HUES64 (cell line): Measurements from ENCODE around the gene ZBTB8OS.

ENCODE experiments used
- H3K27ac ChIP-seq: 2 replicates; pipeline ENCODE4 v1.7.0; 2013; ENCODE audit warnings: low read depth, low read length, inconsistent platforms
- H3K27me3 ChIP-seq: 2 replicates; pipeline ENCODE4 v1.6.1; 2013; ENCODE audit warnings: mild to moderate bottlenecking, low read length; ENCODE audit not compliant: insufficient read depth
- H3K36me3 ChIP-seq: 2 replicates; pipeline ENCODE4 v1.6.1; 2013; ENCODE audit warnings: mild to moderate bottlenecking, low read length; ENCODE audit not compliant: insufficient read depth
- H3K4me1 ChIP-seq: 2 replicates; pipeline ENCODE4 v1.6.1; 2013; ENCODE audit warnings: mild to moderate bottlenecking, low read length, moderate library complexity; ENCODE audit not compliant: insufficient read depth
- H3K4me3 ChIP-seq: 2 replicates; pipeline ENCODE4 v1.5.1; 2013; ENCODE audit warnings: mild to moderate bottlenecking, low read length, moderate library complexity
- H3K9ac ChIP-seq: 2 replicates; pipeline ENCODE4 v1.6.1; 2013; ENCODE audit warnings: mild to moderate bottlenecking, low read depth, low read length
- H3K9me3 ChIP-seq: 2 replicates; pipeline ENCODE4 v1.6.1; 2013; ENCODE audit warnings: low read depth, low read length; ENCODE audit not compliant: insufficient read depth
- WGBS: fragments of 150-250, 120-280 bp; methylation state at CpG from one replicate; pipeline ENCODE4 v1.1.7; 2013; ENCODE audit warnings: missing lambda C conversion rate; 5-methylcytosine and 5-hydroxymethylcytosine counted together

The ZBTB8OS gene

GRCh38 chr1:32605711-32606424 is 44.5 kb downstream of the ZBTB8OS start:
- H3K4me1 ChIP-seq: no peaks in the 10 kb centered on the region
- no peak overlapping the region for H3K4me3 ChIP-seq
- WGBS: 95% methylated on average over 17 of the region's 17 CpGs
- 0 out of 2 replicates have a peak, but pooled peaks cover 10% of the 10 kb centered on the region for H3K36me3 ChIP-seq
- H3K9ac ChIP-seq: no peak overlapping the region
- no peaks in the 10 kb centered on the region for H3K9me3 ChIP-seq
- no peak overlapping the region for H3K27ac ChIP-seq
- no peaks in the 10 kb centered on the region for H3K27me3 ChIP-seq

GRCh38 chr1:32600034-32600433 is 50.3 kb downstream of the ZBTB8OS start:
- no peaks in the 10 kb centered on the region for H3K4me1 ChIP-seq
- 97% methylated on average over 2 of the region's 2 CpGs for WGBS

GRCh38 chr1:32592943-32593342 is 57.4 kb downstream of the ZBTB8OS start:
- Histone ChIP-seq H3K4me1 (no peaks in the 10 kb centered on the region), H3K9me3 (no peaks in the 10 kb centered on the region), H3K4me3 (no peak overlapping the region), H3K36me3 (peaks cover 32% of the 10 kb centered on the region), H3K27me3 (no peaks in the 10 kb centered on the region), H3K9ac (no peak overlapping the region), H3K27ac (no peak overlapping the region)
- WGBS: 91% methylated on average over 9 of the region's 9 CpGs

More at GRCh38 chr1:32600034-32600433, 50.3 kb downstream of the ZBTB8OS start:
- H3K9ac ChIP-seq: no peak overlapping the region
- no peak overlapping the region for H3K27ac ChIP-seq
- peaks cover 42% of the 10 kb centered on the region for H3K36me3 ChIP-seq
- no peak overlapping the region for H3K4me3 ChIP-seq
- no peaks in the 10 kb centered on the region for H3K9me3 ChIP-seq
- no peaks in the 10 kb centered on the region for H3K27me3 ChIP-seq

GRCh38 chr1:32580348-32581017 is 69.9 kb downstream of the ZBTB8OS start:
- Histone ChIP-seq H3K4me1 (no peaks in the 10 kb centered on the region), H3K36me3 (no peaks in the 10 kb centered on the region), H3K27ac (no peak overlapping the region), H3K9ac (no peak overlapping the region), H3K9me3 (no peaks in the 10 kb centered on the region), H3K4me3 (no peak overlapping the region), H3K27me3 (no peaks in the 10 kb centered on the region)
- 93% methylated on average over 10 of the region's 10 CpGs for WGBS
